C1 segment of cervical spinal cord (tissue), 14 donors: Measurements from ENCODE around the gene EEPD1.
"Not testable (repeated sequence)": the region's sequence is repeated elsewhere in the genome, so short reads cannot be mapped to it uniquely, and the experiment has no call there.

Experiments
- DNase-seq, 14 donors: peaks; one replicate each; lab custom pipeline; 2025; lab: John Stamatoyannopoulos, UW

Gene EEPD1

GRCh38 chr7:36214608-36215456 is 61.8 kb downstream of the EEPD1 start:
- peak in 1 of 14 donors; percentile 27 for DNase-seq

GRCh38 chr7:36215457-36215765 is 62.4 kb downstream of the EEPD1 start:
- no peak for DNase-seq

- DNase-seq = peak in 1 of 14 donors; percentile 8
Measured at GRCh38 chr7:36216063-36216684, 63.1 kb downstream of the EEPD1 start.

GRCh38 chr7:36217211-36217960 is 64.3 kb downstream of the EEPD1 start:
- DNase-seq = no peak

- DNase-seq = no peak
Measured at GRCh38 chr7:36217961-36218284, 64.9 kb downstream of the EEPD1 start.

- no peak for DNase-seq
Measured at GRCh38 chr7:36219429-36219828, 66.4 kb downstream of the EEPD1 start.

- no peak for DNase-seq
Measured at GRCh38 chr7:36223851-36224250, 70.8 kb downstream of the EEPD1 start.

GRCh38 chr7:36224934-36225858 is 72.1 kb downstream of the EEPD1 start:
- DNase-seq = no peak

GRCh38 chr7:36226151-36226550 is 73.1 kb downstream of the EEPD1 start:
- DNase-seq = no peak

- DNase-seq = no peak
Measured at GRCh38 chr7:36227223-36227622, 74.2 kb downstream of the EEPD1 start.

- DNase-seq = no peak
Measured at GRCh38 chr7:36228039-36228438, 75.0 kb downstream of the EEPD1 start.

GRCh38 chr7:36231406-36231805 is 78.4 kb downstream of the EEPD1 start:
- no peak for DNase-seq

GRCh38 chr7:36232555-36232954 is 79.5 kb downstream of the EEPD1 start:
- no peak for DNase-seq

- no peak for DNase-seq
Measured at GRCh38 chr7:36232971-36233550, 80.0 kb downstream of the EEPD1 start.

GRCh38 chr7:36236073-36236472 is 83.0 kb downstream of the EEPD1 start:
- no peak for DNase-seq

- no peak for DNase-seq
Measured at GRCh38 chr7:36238138-36238537, 85.1 kb downstream of the EEPD1 start.

GRCh38 chr7:36243356-36243755 is 90.3 kb downstream of the EEPD1 start:
- DNase-seq = not testable (repeated sequence)

- not testable (repeated sequence) for DNase-seq
Measured at GRCh38 chr7:36244001-36244400, 90.9 kb downstream of the EEPD1 start.

- DNase-seq = peak in 1 of 14 donors; percentile 14
Measured at GRCh38 chr7:36244429-36244828, 91.4 kb downstream of the EEPD1 start.

- no peak for DNase-seq
Measured at GRCh38 chr7:36245684-36246299, 92.7 kb downstream of the EEPD1 start.

GRCh38 chr7:36249091-36249490 is 96.0 kb downstream of the EEPD1 start:
- DNase-seq = no peak
